SK-N-SH (cell line): ENCODE results near the gene REC114.

Experiments
- CHD2 ChIP-seq: fragments of 150-350 bp; IDR thresholded peaks from 2 replicates; pipeline ENCODE4 v1.6.1; 2018; ENCODE audit warnings: low read length; ENCODE audit not compliant: partially characterized antibody
- EZH2phosphoT487 ChIP-seq: fragments of 200-600 bp; sonication (generic); IDR thresholded peaks from 2 replicates; pipeline ENCODE4 v1.6.1; 2017; ENCODE audit warnings: low read depth, mixed run types, mild to moderate bottlenecking, antibody characterized with exemption, moderate library complexity, borderline replicate concordance
- FOXJ3 ChIP-seq: sonication (generic); formaldehyde crosslinking; IDR thresholded peaks from 2 replicates; pipeline ENCODE4 v1.5.1; 2020; ENCODE audit warnings: mild to moderate bottlenecking, missing genetic modification reagents
- NFIC ChIP-seq: IDR thresholded peaks from 2 replicates; pipeline ENCODE4 v1.4.0; 2012; ENCODE audit warnings: borderline replicate concordance
- POLR2AphosphoS5 ChIP-seq: IDR thresholded peaks from 2 replicates; pipeline ENCODE4 v1.6.1; 2012; ENCODE audit warnings: low read depth, low read length
- RCOR1 ChIP-seq: fragments of 150-350 bp; IDR thresholded peaks from 2 replicates; pipeline ENCODE4 v1.6.1; 2017; ENCODE audit warnings: antibody characterized with exemption, low read length
- SIN3A ChIP-seq: IDR thresholded peaks from 2 replicates; pipeline ENCODE4 v1.6.1; 2012; ENCODE audit warnings: low read depth, mild to moderate bottlenecking, low read length, moderate library complexity, borderline replicate concordance
- TAF1 ChIP-seq: IDR thresholded peaks from 2 replicates; pipeline ENCODE4 v1.6.1; 2012; ENCODE audit warnings: low read depth, mild to moderate bottlenecking, low read length, moderate library complexity, borderline replicate concordance
- TF ChIP-seq, protein P1 (sequence below): fragments of 200-600 bp; sonication (generic); IDR thresholded peaks from 2 replicates; pipeline ENCODE4 v1.6.1; 2017; ENCODE audit warnings: antibody characterized with exemption, mild to moderate bottlenecking, moderate library complexity
- TF ChIP-seq, protein P2 (sequence below): fragments of 150-350 bp; IDR thresholded peaks from 2 replicates; pipeline ENCODE4 v1.6.1; 2017; ENCODE audit warnings: antibody characterized with exemption, low read length, low read depth, borderline replicate concordance
- TF ChIP-seq, protein P3 (sequence below): IDR thresholded peaks from 2 replicates; pipeline ENCODE4 v1.6.1; 2012; ENCODE audit warnings: mild to moderate bottlenecking, low read depth, low read length, moderate library complexity
- TF ChIP-seq, protein P4 (sequence below): IDR thresholded peaks from 2 replicates; pipeline ENCODE4; 2012
- TF ChIP-seq, protein P5 (sequence below): IDR thresholded peaks from 2 replicates; pipeline ENCODE4 v1.4.0; 2012; ENCODE audit warnings: low read depth, borderline replicate concordance

DNA sequence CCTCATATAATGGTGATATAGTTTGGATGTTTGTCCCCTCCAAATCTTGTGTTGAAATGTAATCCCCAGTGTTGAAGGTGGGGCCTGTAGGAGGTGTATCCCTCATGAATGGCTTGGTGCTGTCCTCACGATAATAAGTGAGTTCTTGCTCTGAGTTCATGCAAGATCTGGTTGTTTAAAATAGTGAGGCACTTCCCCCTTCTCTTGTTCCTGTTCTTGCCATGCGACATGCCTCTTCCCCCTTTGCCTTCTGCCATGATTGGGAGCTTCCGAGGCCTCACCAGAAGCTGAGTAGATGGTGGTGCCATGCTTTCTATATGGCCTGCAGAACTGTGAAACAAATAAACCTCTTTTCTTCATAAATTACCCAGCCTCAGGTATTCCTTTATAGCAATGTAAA lies 39.2 kb downstream of the REC114 start:
- no peak for TF ChIP-seq SIN3A
- TF ChIP-seq, protein P1, sequence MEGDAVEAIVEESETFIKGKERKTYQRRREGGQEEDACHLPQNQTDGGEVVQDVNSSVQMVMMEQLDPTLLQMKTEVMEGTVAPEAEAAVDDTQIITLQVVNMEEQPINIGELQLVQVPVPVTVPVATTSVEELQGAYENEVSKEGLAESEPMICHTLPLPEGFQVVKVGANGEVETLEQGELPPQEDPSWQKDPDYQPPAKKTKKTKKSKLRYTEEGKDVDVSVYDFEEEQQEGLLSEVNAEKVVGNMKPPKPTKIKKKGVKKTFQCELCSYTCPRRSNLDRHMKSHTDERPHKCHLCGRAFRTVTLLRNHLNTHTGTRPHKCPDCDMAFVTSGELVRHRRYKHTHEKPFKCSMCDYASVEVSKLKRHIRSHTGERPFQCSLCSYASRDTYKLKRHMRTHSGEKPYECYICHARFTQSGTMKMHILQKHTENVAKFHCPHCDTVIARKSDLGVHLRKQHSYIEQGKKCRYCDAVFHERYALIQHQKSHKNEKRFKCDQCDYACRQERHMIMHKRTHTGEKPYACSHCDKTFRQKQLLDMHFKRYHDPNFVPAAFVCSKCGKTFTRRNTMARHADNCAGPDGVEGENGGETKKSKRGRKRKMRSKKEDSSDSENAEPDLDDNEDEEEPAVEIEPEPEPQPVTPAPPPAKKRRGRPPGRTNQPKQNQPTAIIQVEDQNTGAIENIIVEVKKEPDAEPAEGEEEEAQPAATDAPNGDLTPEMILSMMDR: no peak
- TF ChIP-seq, protein P2, sequence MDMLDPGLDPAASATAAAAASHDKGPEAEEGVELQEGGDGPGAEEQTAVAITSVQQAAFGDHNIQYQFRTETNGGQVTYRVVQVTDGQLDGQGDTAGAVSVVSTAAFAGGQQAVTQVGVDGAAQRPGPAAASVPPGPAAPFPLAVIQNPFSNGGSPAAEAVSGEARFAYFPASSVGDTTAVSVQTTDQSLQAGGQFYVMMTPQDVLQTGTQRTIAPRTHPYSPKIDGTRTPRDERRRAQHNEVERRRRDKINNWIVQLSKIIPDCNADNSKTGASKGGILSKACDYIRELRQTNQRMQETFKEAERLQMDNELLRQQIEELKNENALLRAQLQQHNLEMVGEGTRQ: no peak
- TF ChIP-seq, protein P3, sequence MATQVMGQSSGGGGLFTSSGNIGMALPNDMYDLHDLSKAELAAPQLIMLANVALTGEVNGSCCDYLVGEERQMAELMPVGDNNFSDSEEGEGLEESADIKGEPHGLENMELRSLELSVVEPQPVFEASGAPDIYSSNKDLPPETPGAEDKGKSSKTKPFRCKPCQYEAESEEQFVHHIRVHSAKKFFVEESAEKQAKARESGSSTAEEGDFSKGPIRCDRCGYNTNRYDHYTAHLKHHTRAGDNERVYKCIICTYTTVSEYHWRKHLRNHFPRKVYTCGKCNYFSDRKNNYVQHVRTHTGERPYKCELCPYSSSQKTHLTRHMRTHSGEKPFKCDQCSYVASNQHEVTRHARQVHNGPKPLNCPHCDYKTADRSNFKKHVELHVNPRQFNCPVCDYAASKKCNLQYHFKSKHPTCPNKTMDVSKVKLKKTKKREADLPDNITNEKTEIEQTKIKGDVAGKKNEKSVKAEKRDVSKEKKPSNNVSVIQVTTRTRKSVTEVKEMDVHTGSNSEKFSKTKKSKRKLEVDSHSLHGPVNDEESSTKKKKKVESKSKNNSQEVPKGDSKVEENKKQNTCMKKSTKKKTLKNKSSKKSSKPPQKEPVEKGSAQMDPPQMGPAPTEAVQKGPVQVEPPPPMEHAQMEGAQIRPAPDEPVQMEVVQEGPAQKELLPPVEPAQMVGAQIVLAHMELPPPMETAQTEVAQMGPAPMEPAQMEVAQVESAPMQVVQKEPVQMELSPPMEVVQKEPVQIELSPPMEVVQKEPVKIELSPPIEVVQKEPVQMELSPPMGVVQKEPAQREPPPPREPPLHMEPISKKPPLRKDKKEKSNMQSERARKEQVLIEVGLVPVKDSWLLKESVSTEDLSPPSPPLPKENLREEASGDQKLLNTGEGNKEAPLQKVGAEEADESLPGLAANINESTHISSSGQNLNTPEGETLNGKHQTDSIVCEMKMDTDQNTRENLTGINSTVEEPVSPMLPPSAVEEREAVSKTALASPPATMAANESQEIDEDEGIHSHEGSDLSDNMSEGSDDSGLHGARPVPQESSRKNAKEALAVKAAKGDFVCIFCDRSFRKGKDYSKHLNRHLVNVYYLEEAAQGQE: no peak
- no peak for TF ChIP-seq FOXJ3 (CRISPR knock-in tag)
- no peak for TF ChIP-seq POLR2AphosphoS5
- no peak for TF ChIP-seq EZH2phosphoT487
- TF ChIP-seq, protein P4, sequence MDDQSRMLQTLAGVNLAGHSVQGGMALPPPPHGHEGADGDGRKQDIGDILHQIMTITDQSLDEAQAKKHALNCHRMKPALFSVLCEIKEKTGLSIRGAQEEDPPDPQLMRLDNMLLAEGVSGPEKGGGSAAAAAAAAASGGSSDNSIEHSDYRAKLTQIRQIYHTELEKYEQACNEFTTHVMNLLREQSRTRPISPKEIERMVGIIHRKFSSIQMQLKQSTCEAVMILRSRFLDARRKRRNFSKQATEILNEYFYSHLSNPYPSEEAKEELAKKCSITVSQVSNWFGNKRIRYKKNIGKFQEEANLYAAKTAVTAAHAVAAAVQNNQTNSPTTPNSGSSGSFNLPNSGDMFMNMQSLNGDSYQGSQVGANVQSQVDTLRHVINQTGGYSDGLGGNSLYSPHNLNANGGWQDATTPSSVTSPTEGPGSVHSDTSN: no peak
- TF ChIP-seq, protein P5, sequence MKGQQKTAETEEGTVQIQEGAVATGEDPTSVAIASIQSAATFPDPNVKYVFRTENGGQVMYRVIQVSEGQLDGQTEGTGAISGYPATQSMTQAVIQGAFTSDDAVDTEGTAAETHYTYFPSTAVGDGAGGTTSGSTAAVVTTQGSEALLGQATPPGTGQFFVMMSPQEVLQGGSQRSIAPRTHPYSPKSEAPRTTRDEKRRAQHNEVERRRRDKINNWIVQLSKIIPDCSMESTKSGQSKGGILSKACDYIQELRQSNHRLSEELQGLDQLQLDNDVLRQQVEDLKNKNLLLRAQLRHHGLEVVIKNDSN: no peak
- no peak for TF ChIP-seq TAF1
- TF ChIP-seq RCOR1: no peak
- no peak for TF ChIP-seq CHD2
- no peak for TF ChIP-seq NFIC
